Upper lobe of left lung (tissue), 4 donors: ENCODE data around the gene NDFIP2.

Experiments used
- POLR2A ChIP-seq, 4 donors: fragments of 450-650 bp; IDR thresholded peaks; one replicate each; pipeline ENCODE4 v1.5.1; 2016 to 2017; ENCODE audit warnings: antibody characterized with exemption in 4 of 4, mild to moderate bottlenecking in 2 of 4
- POLR2AphosphoS5 ChIP-seq, 2 donors: sonication (generic); formaldehyde crosslinking; IDR thresholded peaks; one replicate each; pipeline ENCODE4 v1.5.1; 2017; ENCODE audit warnings: antibody characterized with exemption in 2 of 2
- TF ChIP-seq, protein P1 (sequence below), 6 experiments: fragments of 450-650 bp in 4 of 6; fragments of 200-600 bp in 2 of 6; sonication (generic) in 2 of 6; IDR thresholded peaks; one replicate each; pipeline ENCODE4 v1.5.1; 2016 to 2019; ENCODE audit warnings: antibody characterized with exemption in 6 of 6

DNA sequence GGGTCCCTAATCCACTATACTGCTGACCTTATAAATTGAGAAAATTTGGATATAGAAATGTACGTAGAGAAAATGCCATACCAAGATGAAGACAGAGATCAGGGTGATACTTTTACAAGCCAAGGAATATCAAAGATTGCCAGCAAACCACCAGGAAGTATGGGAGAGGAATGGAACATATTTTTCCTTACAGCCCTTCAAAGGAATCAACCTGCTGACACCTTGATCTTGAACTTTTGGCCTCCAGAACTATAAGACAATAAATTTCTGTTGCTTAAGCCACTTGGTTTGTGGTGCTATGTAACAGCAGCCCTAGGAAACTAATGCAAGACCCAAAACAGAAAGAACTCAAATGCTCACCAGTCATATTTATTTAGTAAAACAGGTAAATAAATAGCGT lies 10.3 kb upstream of the NDFIP2 start:
- TF ChIP-seq POLR2AphosphoS5 (IDR thresholded peaks at IDR 0.05) (no peak), POLR2A (IDR thresholded peaks at IDR 0.05) (no peak)
- TF ChIP-seq, protein P1, sequence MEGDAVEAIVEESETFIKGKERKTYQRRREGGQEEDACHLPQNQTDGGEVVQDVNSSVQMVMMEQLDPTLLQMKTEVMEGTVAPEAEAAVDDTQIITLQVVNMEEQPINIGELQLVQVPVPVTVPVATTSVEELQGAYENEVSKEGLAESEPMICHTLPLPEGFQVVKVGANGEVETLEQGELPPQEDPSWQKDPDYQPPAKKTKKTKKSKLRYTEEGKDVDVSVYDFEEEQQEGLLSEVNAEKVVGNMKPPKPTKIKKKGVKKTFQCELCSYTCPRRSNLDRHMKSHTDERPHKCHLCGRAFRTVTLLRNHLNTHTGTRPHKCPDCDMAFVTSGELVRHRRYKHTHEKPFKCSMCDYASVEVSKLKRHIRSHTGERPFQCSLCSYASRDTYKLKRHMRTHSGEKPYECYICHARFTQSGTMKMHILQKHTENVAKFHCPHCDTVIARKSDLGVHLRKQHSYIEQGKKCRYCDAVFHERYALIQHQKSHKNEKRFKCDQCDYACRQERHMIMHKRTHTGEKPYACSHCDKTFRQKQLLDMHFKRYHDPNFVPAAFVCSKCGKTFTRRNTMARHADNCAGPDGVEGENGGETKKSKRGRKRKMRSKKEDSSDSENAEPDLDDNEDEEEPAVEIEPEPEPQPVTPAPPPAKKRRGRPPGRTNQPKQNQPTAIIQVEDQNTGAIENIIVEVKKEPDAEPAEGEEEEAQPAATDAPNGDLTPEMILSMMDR (IDR thresholded peaks at IDR 0.05): no peak
